HG03571 (cell line): ENCODE measurements around the gene USP9X.
"Not testable (repeated sequence)": the region's sequence is repeated elsewhere in the genome, so short reads cannot be mapped to it uniquely, and the experiment has no call there.

Experiments used
- ATAC-seq: cut with Tn5 transposase; IDR thresholded peaks from one replicate; pipeline ENCODE4 v1.9.1; 2021; ENCODE audit not compliant: unreplicated experiment

Gene USP9X

GRCh38 chrX:41122664-41123257 is 37.5 kb downstream of the USP9X start:
- ATAC-seq: no peak

GRCh38 chrX:41127477-41128192 is 42.4 kb downstream of the USP9X start:
- no peak for ATAC-seq

- no peak for ATAC-seq
These were observed 43.7 kb downstream of the USP9X start for GRCh38 chrX:41128955-41129354.

- ATAC-seq: no peak
These were observed 46.5 kb downstream of the USP9X start for GRCh38 chrX:41131766-41132165.

- ATAC-seq: no peak
These were observed 48.3 kb downstream of the USP9X start for GRCh38 chrX:41133551-41133950.

- no peak for ATAC-seq
These were observed 52.3 kb downstream of the USP9X start for GRCh38 chrX:41137589-41137988.

- ATAC-seq: no peak
These were observed 57.1 kb downstream of the USP9X start for GRCh38 chrX:41142130-41142910.

- no peak for ATAC-seq
These were observed 59.6 kb downstream of the USP9X start for GRCh38 chrX:41144873-41145272.

GRCh38 chrX:41145920-41146608 is 60.8 kb downstream of the USP9X start:
- ATAC-seq: no peak

GRCh38 chrX:41148553-41148952 is 63.3 kb downstream of the USP9X start:
- ATAC-seq: no peak

GRCh38 chrX:41150043-41150442 is 64.8 kb downstream of the USP9X start:
- ATAC-seq: no peak

GRCh38 chrX:41151726-41152125 is 66.5 kb downstream of the USP9X start:
- not testable (repeated sequence) for ATAC-seq

- ATAC-seq: no peak
These were observed 67.0 kb downstream of the USP9X start for GRCh38 chrX:41152221-41152620.

- no peak for ATAC-seq
These were observed 68.2 kb downstream of the USP9X start for GRCh38 chrX:41153448-41153847.

- ATAC-seq: no peak
These were observed 68.7 kb downstream of the USP9X start for GRCh38 chrX:41153957-41154356.

GRCh38 chrX:41164449-41164848 is 79.2 kb downstream of the USP9X start:
- no peak for ATAC-seq

GRCh38 chrX:41167888-41168287 is 82.6 kb downstream of the USP9X start:
- no peak for ATAC-seq

- no peak for ATAC-seq
These were observed 91.0 kb downstream of the USP9X start for GRCh38 chrX:41176263-41176662.

- ATAC-seq: no peak
These were observed 92.1 kb downstream of the USP9X start for GRCh38 chrX:41177297-41177696.

GRCh38 chrX:41178201-41178600 is 93.0 kb downstream of the USP9X start:
- no peak for ATAC-seq

- ATAC-seq: no peak
These were observed 95.1 kb downstream of the USP9X start for GRCh38 chrX:41180194-41180908.
